Measurements from ENCODE around the gene KCNJ9.
A peak's percentile ranks its signal among the peaks of the same experiment; 100 is the strongest.
"Not testable (repeated sequence)": the region's sequence is repeated elsewhere in the genome, so short reads cannot be mapped to it uniquely, and the experiment has no call there.

Gene KCNJ9

DNA sequence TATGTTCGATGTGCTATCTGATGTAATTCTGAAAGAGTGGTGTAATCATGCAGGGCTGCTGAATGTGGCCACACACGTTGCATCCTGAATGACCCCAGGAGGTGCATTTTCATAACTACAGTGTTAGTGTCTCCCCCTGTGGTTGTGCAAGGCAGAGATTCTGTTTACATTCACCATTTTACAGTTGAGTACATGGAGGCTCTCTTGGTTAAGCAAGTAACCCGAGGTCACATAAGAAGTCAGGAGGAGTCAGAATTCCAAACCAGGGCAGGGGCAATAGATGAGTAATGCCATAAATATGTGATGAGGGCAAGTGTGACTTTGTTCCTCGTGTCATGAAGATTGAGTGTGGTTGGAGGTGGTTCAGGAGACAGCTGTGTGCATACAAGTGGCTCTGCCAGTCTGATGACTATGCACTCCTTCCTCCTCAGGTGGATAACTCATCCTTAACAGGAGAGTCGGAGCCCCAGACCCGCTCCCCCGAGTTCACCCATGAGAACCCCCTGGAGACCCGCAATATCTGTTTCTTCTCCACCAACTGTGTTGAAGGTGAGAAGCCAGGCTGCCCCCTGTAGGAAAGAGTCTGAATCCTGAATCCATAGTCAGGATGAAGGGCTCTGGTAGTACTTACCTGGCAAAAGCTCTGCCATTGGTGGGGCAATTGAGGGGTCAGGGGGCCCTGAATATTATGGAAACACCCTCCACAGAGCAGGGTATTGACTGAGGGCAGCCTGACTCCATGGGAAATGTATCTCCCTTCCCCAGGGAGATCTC is 43.6 kb downstream of the KCNJ9 start:
- Histone ChIP-seq H3K9me3 (replicated peaks; ENCODE audit: insufficient read depth, low read length) (no peaks in the 10 kb centered on the region), H3K9me2 (replicated peaks; ENCODE audit: insufficient read depth, low read length) (no peaks in the 10 kb centered on the region), H3K36me3 (replicated peaks; ENCODE audit: insufficient read depth, low read length) (no peaks in the 10 kb centered on the region), H3K4me2 (ENCODE audit: low read depth, low read length) (no peak overlapping the region), H3K27me3 (replicated peaks; ENCODE audit: insufficient read depth, low read length) (no peaks in the 10 kb centered on the region), H3F3A (ENCODE audit: insufficient read depth, low read length) (no peaks in the 10 kb centered on the region), H4K20me1 (ENCODE audit: insufficient read depth, low read length) (no peaks in the 10 kb centered on the region), H3K4me1 (ENCODE audit: low read length) (no peaks in the 10 kb centered on the region), H2AFZ (ENCODE audit: low read length) (no peak overlapping the region), H3K9ac (ENCODE audit: low read length) (no peak overlapping the region), H3K27ac (ENCODE audit: low read length) (no peak overlapping the region), H3K79me2 (ENCODE audit: low read length) (no peaks in the 10 kb centered on the region), H3K4me3 (ENCODE audit: low read length) (no peak overlapping the region)
- DNase-seq: no peak
- TF ChIP-seq CTCF (IDR thresholded peaks at IDR 0.05; ENCODE audit: low read length) (0 out of 2 replicates have a peak, but pooled peaks have one; percentile 2), EZH2 (optimal IDR thresholded peaks at IDR 0.05; ENCODE audit: low read depth, low read length) (no peak), EZH2phosphoT487 (IDR thresholded peaks at IDR 0.05; ENCODE audit: low read length) (no peak)

DNA sequence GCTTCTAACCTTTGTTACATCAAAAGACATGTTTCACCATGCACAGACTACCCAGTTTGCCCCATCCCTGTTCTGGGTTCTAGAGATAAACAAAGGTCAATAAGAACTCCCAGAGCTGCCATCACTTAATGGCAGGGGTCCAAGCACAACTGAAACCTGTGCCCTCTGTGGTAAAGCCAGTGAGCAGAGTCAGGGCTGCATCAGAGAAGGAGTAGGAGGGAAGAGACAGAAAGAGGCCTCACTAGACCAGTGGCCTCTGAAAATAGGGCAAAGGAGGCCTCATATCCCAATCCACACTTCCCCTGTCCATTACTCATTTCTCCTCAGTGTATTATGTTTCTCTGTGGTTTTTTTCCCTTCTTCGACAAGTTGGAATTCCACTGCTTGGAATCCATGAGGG is 44.4 kb downstream of the KCNJ9 start:
- TF ChIP-seq EZH2phosphoT487 (IDR thresholded peaks at IDR 0.05; ENCODE audit: low read length): no peak
- TF ChIP-seq EZH2 (optimal IDR thresholded peaks at IDR 0.05; ENCODE audit: low read depth, low read length): no peak
- TF ChIP-seq CTCF (IDR thresholded peaks at IDR 0.05; ENCODE audit: low read length): no peak
- H3K4me3 ChIP-seq (ENCODE audit: low read length): no peak overlapping the region
- no peaks in the 10 kb centered on the region for H3F3A ChIP-seq (ENCODE audit: insufficient read depth, low read length)
- H4K20me1 ChIP-seq (ENCODE audit: insufficient read depth, low read length): no peaks in the 10 kb centered on the region
- H3K9me3 ChIP-seq (replicated peaks; ENCODE audit: insufficient read depth, low read length): no peaks in the 10 kb centered on the region
- no peak overlapping the region for H2AFZ ChIP-seq (ENCODE audit: low read length)
- no peak for DNase-seq
- H3K27me3 ChIP-seq (replicated peaks; ENCODE audit: insufficient read depth, low read length): no peaks in the 10 kb centered on the region
- H3K79me2 ChIP-seq (ENCODE audit: low read length): no peaks in the 10 kb centered on the region
- no peak overlapping the region for H3K9ac ChIP-seq (ENCODE audit: low read length)
- H3K4me1 ChIP-seq (ENCODE audit: low read length): no peaks in the 10 kb centered on the region
- no peaks in the 10 kb centered on the region for H3K36me3 ChIP-seq (replicated peaks; ENCODE audit: insufficient read depth, low read length)
- no peak overlapping the region for H3K27ac ChIP-seq (ENCODE audit: low read length)
- no peaks in the 10 kb centered on the region for H3K9me2 ChIP-seq (replicated peaks; ENCODE audit: insufficient read depth, low read length)
- no peak overlapping the region for H3K4me2 ChIP-seq (ENCODE audit: low read depth, low read length)

- H3K4me2 ChIP-seq (ENCODE audit: low read depth, low read length): not testable (repeated sequence)
Measured at GRCh38 chr1:160126342-160126741, 45.0 kb downstream of the KCNJ9 start.

GRCh38 chr1:160127381-160127780 is 46.0 kb downstream of the KCNJ9 start:
- Histone ChIP-seq H3K27ac (ENCODE audit: low read length) (no peak overlapping the region), H3K4me2 (ENCODE audit: low read depth, low read length) (no peak overlapping the region; the same call in 1 of the 2 replicates), H3K4me1 (ENCODE audit: low read length) (no peaks in the 10 kb centered on the region), H3K36me3 (replicated peaks; ENCODE audit: insufficient read depth, low read length) (no peaks in the 10 kb centered on the region), H3K79me2 (ENCODE audit: low read length) (no peaks in the 10 kb centered on the region), H2AFZ (ENCODE audit: low read length) (no peak overlapping the region), H3K4me3 (ENCODE audit: low read length) (no peak overlapping the region), H3K27me3 (replicated peaks; ENCODE audit: insufficient read depth, low read length) (no peaks in the 10 kb centered on the region), H3K9me2 (replicated peaks; ENCODE audit: insufficient read depth, low read length) (no peaks in the 10 kb centered on the region), H3K9me3 (replicated peaks; ENCODE audit: insufficient read depth, low read length) (no peaks in the 10 kb centered on the region), H3K9ac (ENCODE audit: low read length) (no peak overlapping the region), H3F3A (ENCODE audit: insufficient read depth, low read length) (no peaks in the 10 kb centered on the region), H4K20me1 (ENCODE audit: insufficient read depth, low read length) (no peaks in the 10 kb centered on the region)
- TF ChIP-seq EZH2 (optimal IDR thresholded peaks at IDR 0.05; ENCODE audit: low read depth, low read length) (no peak), CTCF (IDR thresholded peaks at IDR 0.05; ENCODE audit: low read length) (no peak), EZH2phosphoT487 (IDR thresholded peaks at IDR 0.05; ENCODE audit: low read length) (no peak)
- DNase-seq: no peak

More at GRCh38 chr1:160126342-160126741, 45.0 kb downstream of the KCNJ9 start:
- H3F3A ChIP-seq (ENCODE audit: insufficient read depth, low read length); H4K20me1 ChIP-seq (ENCODE audit: insufficient read depth, low read length); H3K36me3 ChIP-seq (replicated peaks; ENCODE audit: insufficient read depth, low read length); H3K4me1 ChIP-seq (ENCODE audit: low read length); H3K9me3 ChIP-seq (replicated peaks; ENCODE audit: insufficient read depth, low read length); H2AFZ ChIP-seq (ENCODE audit: low read length); H3K79me2 ChIP-seq (ENCODE audit: low read length); H3K27me3 ChIP-seq (replicated peaks; ENCODE audit: insufficient read depth, low read length); H3K9me2 ChIP-seq (replicated peaks; ENCODE audit: insufficient read depth, low read length); DNase-seq; H3K9ac ChIP-seq (ENCODE audit: low read length); H3K4me3 ChIP-seq (ENCODE audit: low read length); H3K27ac ChIP-seq (ENCODE audit: low read length): not testable (repeated sequence)
